HL-60 (cell line): ENCODE data around the gene USB1.

Experiments
- DNase-seq, 2 experiments: peaks; one replicate each; pipeline ENCODE4 v3.0.0-alpha.2; 2010 to 2020; ENCODE audit warnings: low read depth in 1 of 2, low spot score in 1 of 2
- H3K27ac ChIP-seq: fragments of 250-450 bp; sonication (Bioruptor Pico); replicated peaks from 2 replicates; pipeline ENCODE4 v1.5.1; 2020; ENCODE audit warnings: mild to moderate bottlenecking, moderate library complexity
- H3K27me3 ChIP-seq: fragments of 250-450 bp; sonication (Bioruptor Pico); 2 replicates; pipeline ENCODE4 v1.5.1; 2021; ENCODE audit warnings: mild to moderate bottlenecking, moderate library complexity; ENCODE audit not compliant: insufficient read depth, poor library complexity, severe bottlenecking
- H3K4me3 ChIP-seq: replicated peaks from 2 replicates; pipeline ENCODE4 v1.5.1; 2011; ENCODE audit warnings: mild to moderate bottlenecking, control low read depth, low read length; ENCODE audit not compliant: insufficient read depth
- GABPA ChIP-seq: IDR thresholded peaks from 2 replicates; pipeline ENCODE4 v1.6.1; 2012; ENCODE audit warnings: low read depth
- POLR2AphosphoS5 ChIP-seq: IDR thresholded peaks from 2 replicates; pipeline ENCODE4 v1.6.1; 2012; ENCODE audit warnings: low read depth
- SPI1 ChIP-seq: IDR thresholded peaks from 2 replicates; pipeline ENCODE4 v1.6.1; 2012; ENCODE audit warnings: low read depth, mild to moderate bottlenecking, borderline replicate concordance
- TF ChIP-seq, protein P1 (sequence below): IDR thresholded peaks from one replicate; pipeline ENCODE4 v1.5.1; 2011; ENCODE audit warnings: low read length, control low read depth, inconsistent platforms; ENCODE audit not compliant: insufficient read depth
- TF ChIP-seq, protein P2 (sequence below): IDR thresholded peaks from 2 replicates; pipeline ENCODE4 v1.6.1; 2012; ENCODE audit warnings: low read depth; ENCODE audit not compliant: insufficient replicate concordance

Gene USB1

DNA sequence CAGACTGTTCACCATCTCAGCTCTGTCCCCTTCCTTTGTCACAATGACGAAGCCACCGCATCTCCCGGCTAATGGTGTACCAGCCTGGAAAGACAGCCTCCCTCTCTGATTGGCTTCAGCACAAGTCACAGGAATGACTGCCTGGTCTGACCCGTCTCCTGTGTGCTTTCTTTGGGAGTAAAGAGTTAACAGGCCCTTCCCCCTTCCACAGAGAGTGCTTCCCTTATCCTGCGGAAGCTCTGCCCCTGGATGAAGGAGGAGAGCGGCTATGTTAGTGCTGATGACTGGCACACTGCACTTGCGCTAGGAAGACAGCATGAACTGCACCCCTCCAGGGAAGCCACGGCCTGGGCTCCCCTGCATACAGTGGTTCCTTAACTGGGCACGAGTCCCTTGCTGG is 11.3 kb downstream of the USB1 start:
- TF ChIP-seq POLR2AphosphoS5, result no peak
- TF ChIP-seq, protein P1, sequence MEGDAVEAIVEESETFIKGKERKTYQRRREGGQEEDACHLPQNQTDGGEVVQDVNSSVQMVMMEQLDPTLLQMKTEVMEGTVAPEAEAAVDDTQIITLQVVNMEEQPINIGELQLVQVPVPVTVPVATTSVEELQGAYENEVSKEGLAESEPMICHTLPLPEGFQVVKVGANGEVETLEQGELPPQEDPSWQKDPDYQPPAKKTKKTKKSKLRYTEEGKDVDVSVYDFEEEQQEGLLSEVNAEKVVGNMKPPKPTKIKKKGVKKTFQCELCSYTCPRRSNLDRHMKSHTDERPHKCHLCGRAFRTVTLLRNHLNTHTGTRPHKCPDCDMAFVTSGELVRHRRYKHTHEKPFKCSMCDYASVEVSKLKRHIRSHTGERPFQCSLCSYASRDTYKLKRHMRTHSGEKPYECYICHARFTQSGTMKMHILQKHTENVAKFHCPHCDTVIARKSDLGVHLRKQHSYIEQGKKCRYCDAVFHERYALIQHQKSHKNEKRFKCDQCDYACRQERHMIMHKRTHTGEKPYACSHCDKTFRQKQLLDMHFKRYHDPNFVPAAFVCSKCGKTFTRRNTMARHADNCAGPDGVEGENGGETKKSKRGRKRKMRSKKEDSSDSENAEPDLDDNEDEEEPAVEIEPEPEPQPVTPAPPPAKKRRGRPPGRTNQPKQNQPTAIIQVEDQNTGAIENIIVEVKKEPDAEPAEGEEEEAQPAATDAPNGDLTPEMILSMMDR, result no peak
- no peak for TF ChIP-seq SPI1
- TF ChIP-seq, protein P2, sequence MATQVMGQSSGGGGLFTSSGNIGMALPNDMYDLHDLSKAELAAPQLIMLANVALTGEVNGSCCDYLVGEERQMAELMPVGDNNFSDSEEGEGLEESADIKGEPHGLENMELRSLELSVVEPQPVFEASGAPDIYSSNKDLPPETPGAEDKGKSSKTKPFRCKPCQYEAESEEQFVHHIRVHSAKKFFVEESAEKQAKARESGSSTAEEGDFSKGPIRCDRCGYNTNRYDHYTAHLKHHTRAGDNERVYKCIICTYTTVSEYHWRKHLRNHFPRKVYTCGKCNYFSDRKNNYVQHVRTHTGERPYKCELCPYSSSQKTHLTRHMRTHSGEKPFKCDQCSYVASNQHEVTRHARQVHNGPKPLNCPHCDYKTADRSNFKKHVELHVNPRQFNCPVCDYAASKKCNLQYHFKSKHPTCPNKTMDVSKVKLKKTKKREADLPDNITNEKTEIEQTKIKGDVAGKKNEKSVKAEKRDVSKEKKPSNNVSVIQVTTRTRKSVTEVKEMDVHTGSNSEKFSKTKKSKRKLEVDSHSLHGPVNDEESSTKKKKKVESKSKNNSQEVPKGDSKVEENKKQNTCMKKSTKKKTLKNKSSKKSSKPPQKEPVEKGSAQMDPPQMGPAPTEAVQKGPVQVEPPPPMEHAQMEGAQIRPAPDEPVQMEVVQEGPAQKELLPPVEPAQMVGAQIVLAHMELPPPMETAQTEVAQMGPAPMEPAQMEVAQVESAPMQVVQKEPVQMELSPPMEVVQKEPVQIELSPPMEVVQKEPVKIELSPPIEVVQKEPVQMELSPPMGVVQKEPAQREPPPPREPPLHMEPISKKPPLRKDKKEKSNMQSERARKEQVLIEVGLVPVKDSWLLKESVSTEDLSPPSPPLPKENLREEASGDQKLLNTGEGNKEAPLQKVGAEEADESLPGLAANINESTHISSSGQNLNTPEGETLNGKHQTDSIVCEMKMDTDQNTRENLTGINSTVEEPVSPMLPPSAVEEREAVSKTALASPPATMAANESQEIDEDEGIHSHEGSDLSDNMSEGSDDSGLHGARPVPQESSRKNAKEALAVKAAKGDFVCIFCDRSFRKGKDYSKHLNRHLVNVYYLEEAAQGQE, result no peak
- TF ChIP-seq GABPA, result no peak

DNA sequence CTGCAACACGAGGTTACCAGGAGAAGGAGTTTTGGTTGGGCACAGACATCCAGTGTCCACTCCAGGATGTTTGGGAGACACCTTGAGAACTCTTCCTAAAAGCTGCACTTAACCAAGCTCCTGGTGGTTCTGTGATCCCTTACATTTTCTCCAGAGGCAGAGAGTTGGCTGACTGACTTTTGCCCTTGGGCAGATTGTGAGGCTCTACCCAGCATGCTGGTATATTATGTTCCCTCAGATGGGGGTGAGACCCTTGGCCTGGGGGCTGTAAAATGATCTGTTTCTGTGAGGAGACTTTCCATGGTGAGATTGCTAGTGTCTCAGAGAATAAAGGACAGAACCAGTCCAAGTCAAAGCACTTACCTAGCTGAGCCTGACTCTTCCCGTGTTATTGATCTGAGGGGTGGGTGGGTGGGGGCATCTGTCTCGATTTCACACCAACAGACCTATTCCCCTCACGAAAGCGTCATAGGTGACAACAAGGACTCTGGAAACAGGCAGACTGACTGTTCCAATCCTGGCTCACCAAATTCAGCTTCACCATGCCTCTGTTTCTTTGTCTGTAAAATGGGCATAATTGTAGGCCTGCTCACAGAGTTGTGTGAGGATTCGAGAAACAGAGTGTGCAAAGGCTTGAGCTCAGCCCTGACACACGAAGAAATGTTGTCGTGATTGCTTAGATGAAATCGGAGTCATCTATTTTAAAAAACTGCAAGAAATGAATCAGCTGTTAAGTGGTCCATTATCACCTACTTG is 12.2 kb downstream of the USB1 start:
- Histone ChIP-seq H3K4me3 (no peak overlapping the region), H3K27me3 (no peaks in the 10 kb centered on the region), H3K27ac (no peak overlapping the region)
- TF ChIP-seq, protein P2, result no peak
- no peak for TF ChIP-seq GABPA
- TF ChIP-seq, protein P1, result no peak
- TF ChIP-seq POLR2AphosphoS5, result no peak
- TF ChIP-seq SPI1, result no peak
- no peak for DNase-seq

More for the DNA sequence above, 11.3 kb downstream of the USB1 start:
- H3K27ac ChIP-seq, result no peak overlapping the region
- no peak for DNase-seq
- no peak overlapping the region for H3K4me3 ChIP-seq
- H3K27me3 ChIP-seq, result no peaks in the 10 kb centered on the region

DNA sequence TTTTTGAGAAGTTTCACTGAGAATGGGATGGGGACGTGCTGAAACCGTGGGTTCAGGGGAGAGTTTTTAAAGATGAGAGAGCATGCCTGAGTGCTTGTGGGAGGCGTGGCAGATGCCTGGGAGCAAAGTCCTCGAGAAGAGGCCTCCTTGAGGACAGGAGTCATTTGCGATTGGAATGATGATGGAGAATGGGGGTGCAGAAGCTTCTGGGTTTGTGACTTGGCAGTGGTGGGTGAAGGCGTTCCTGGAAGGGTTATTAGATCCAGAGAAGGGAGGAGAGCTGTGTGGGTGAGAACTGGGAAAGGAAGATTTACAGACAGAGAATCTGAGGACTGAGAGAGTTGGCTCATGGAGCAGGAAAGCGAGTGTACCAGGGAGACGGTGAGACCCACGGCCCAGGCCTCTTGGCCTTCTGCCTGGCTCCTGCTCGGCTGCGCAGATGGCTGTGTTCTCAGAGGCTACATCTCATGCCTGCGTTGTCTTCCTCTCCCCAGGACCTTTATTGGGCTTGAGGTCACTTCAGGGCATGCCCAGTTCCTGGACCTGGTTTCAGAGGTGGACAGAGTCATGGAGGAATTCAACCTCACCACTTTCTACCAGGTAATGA is 15.7 kb downstream of the USB1 start:
- TF ChIP-seq, protein P2, result no peak
- no peak for TF ChIP-seq POLR2AphosphoS5
- TF ChIP-seq SPI1, result no peak
- TF ChIP-seq, protein P1, result no peak
- no peak for TF ChIP-seq GABPA
- no peak overlapping the region for H3K27ac ChIP-seq
- no peak overlapping the region for H3K4me3 ChIP-seq
- no peaks in the 10 kb centered on the region for H3K27me3 ChIP-seq
- DNase-seq, result no peak
